Naive thymus-derived CD4-positive, alpha-beta T cell (primary cell): Measurements from ENCODE around the gene NOTCH2NLA. TPM values are rescaled to one million over a fixed set of nuclear protein-coding genes. Genes with fewer than 3 reads are reported as not detected.
"Not testable (repeated sequence)": the region's sequence is repeated elsewhere in the genome, so short reads cannot be mapped to it uniquely, and the experiment has no call there.

Experiments
- ATAC-seq: fragments of 150-1000 bp; cut with Tn5 transposase; 2 replicates; pipeline ENCODE4 v1.10.0; 2021; ENCODE audit warnings: mild to moderate bottlenecking, moderate library complexity
- CTCF ChIA-PET: fragments of 350-600 bp; sonication (Branson Sonifier 250); formaldehyde crosslinking; loops from one replicate; lab custom pipeline; 2021; ENCODE audit warnings: antibody characterized with exemption; lab: Charles Lee
- POLR2A ChIA-PET: fragments of 350-600 bp; sonication (Branson Sonifier 250); formaldehyde crosslinking; loops from one replicate; lab custom pipeline; 2021; ENCODE audit warnings: antibody characterized with exemption, inconsistent platforms; lab: Charles Lee
- DNase-seq, 9 donors: peaks; one replicate each; pipeline versions ENCODE4 v3.0.0 to v3.0.0-alpha.2; 2020 to 2022; ENCODE audit warnings: mixed read lengths in 1 of 9
- H3K27ac ChIP-seq: one replicate; pipeline ENCODE4 v1.7.0; 2013; ENCODE audit warnings: mild to moderate bottlenecking, low read depth, low read length, moderate library complexity
- H3K27me3 ChIP-seq, 2 donors: one replicate each; pipeline ENCODE4 v1.7.0; 2013; ENCODE audit warnings: low read length in 2 of 2, mild to moderate bottlenecking in 2 of 2, moderate library complexity in 2 of 2; ENCODE audit not compliant: control insufficient read depth in 2 of 2, insufficient read depth in 2 of 2
- H3K36me3 ChIP-seq, 3 experiments: 1 replicate in 2 of 3; 2 replicates in 1 of 3; pipeline ENCODE4 v1.7.0; 2013; ENCODE audit warnings: low read length in 3 of 3, mild to moderate bottlenecking in 3 of 3, moderate library complexity in 1 of 3; ENCODE audit not compliant: insufficient read depth in 3 of 3, control insufficient read depth in 2 of 3
- H3K4me1 ChIP-seq, 2 donors: one replicate each; pipeline ENCODE4 v1.7.0; 2013; ENCODE audit warnings: low read length in 2 of 2, mild to moderate bottlenecking in 2 of 2, moderate library complexity in 1 of 2; ENCODE audit not compliant: control insufficient read depth in 2 of 2, insufficient read depth in 2 of 2
- H3K4me3 ChIP-seq: 2 replicates; pipeline ENCODE4 v1.7.0; 2013; ENCODE audit warnings: mild to moderate bottlenecking, low read length
- H3K9me3 ChIP-seq, 3 experiments: 1 replicate in 2 of 3; 2 replicates in 1 of 3; pipeline ENCODE4 v1.7.0; 2013; ENCODE audit warnings: low read length in 3 of 3; ENCODE audit not compliant: control insufficient read depth in 2 of 3
- H3K27ac Mint-ChIP-seq, 9 donors: one replicate each; pipeline ENCODE4 v1.8.0; 2020 to 2022; ENCODE audit warnings: mixed read lengths in 9 of 9, mild to moderate bottlenecking in 8 of 9, moderate library complexity in 5 of 9, inconsistent platforms in 2 of 9
- H3K27me3 Mint-ChIP-seq, 5 donors: one replicate each; pipeline ENCODE4 v1.8.0; 2021 to 2022; ENCODE audit warnings: mixed read lengths in 5 of 5, mild to moderate bottlenecking in 1 of 5
- H3K36me3 Mint-ChIP-seq, 5 donors: one replicate each; pipeline ENCODE4 v1.8.0; 2020 to 2022; ENCODE audit warnings: mixed read lengths in 5 of 5, mild to moderate bottlenecking in 3 of 5, inconsistent platforms in 1 of 5
- H3K4me1 Mint-ChIP-seq, 7 donors: one replicate each; pipeline ENCODE4 v1.8.0; 2020 to 2022; ENCODE audit warnings: mixed read lengths in 7 of 7, mild to moderate bottlenecking in 3 of 7, inconsistent platforms in 1 of 7
- H3K4me3 Mint-ChIP-seq, 10 donors: one replicate each; pipeline ENCODE4 v1.8.0; 2020 to 2022; ENCODE audit warnings: mild to moderate bottlenecking in 10 of 10, mixed read lengths in 10 of 10, moderate library complexity in 6 of 10, inconsistent platforms in 2 of 10
- H3K9me3 Mint-ChIP-seq, 11 donors: one replicate each; pipeline ENCODE4 v1.8.0; 2020 to 2022; ENCODE audit warnings: mixed read lengths in 11 of 11, mild to moderate bottlenecking in 4 of 11, inconsistent platforms in 1 of 11, moderate library complexity in 1 of 11
- intact Hi-C, 2 donors: fragments of 100-400 bp; cut with micrococcal nuclease; formaldehyde crosslinking; loops; one replicate each; pipeline ENCODE4 v1.15.1; 2023
- polyA plus RNA-seq, 2 donors: library from polyadenylated mRNA; unstranded; fragments of 300-500 nt; fragmentation: Illumina TruSeq; gene quantifications; one replicate each; pipeline ENCODE4 v1.2.3, GENCODE V29; 2021
- total RNA-seq, 6 experiments: library from RNA in 5 of 6; stranded (reverse) in 5 of 6; gene quantifications; 1 replicate in 5 of 6; 2 replicates in 1 of 6; pipeline ENCODE4 v1.2.3 and lab custom pipeline; 2021 to 2026

Gene NOTCH2NLA
- total and polyA plus RNA-seq, 7 experiments from 2014 or later = 15.7 to 97.5 (median 51.4) TPM

GRCh38 chr1:146270129-146270528, 41.3 kb upstream of the NOTCH2NLA start:
- H3K36me3 ChIP-seq, H3K4me1 Mint-ChIP-seq, H3K4me3 ChIP-seq, H3K9me3 ChIP-seq, DNase-seq, H3K9me3 Mint-ChIP-seq, H3K27ac ChIP-seq, H3K27me3 ChIP-seq, H3K36me3 Mint-ChIP-seq, POLR2A ChIA-PET, H3K4me1 ChIP-seq, ATAC-seq, H3K4me3 Mint-ChIP-seq, CTCF ChIA-PET, intact Hi-C loops, H3K27me3 Mint-ChIP-seq, H3K27ac Mint-ChIP-seq: not testable (repeated sequence)

- POLR2A ChIA-PET, ATAC-seq: not testable (repeated sequence)
Measured at GRCh38 chr1:146266179-146266748, 37.4 kb upstream of the NOTCH2NLA start.

DNA sequence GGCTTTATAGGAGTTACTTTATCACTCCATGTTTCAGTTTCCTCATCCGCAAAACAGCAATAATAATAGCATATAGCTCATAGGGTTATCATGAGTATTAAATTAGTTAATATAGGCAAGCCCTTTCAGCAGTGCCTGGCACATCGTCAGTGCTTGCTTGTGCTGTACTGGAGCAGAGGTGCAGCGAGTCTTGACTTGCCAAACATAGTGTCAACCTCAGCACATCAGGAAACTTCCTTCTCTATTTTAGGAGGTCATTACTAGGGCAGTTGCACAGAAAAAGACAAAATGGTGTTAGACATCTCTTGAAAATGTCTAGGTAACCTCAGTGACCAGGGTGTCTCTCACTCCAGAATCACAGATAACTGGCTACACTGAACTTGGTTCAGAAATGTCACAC, 35.9 kb upstream of the NOTCH2NLA start:
- H3K4me1 Mint-ChIP-seq, H3K27ac Mint-ChIP-seq, H3K27me3 Mint-ChIP-seq, H3K36me3 ChIP-seq, POLR2A ChIA-PET, CTCF ChIA-PET, H3K4me3 ChIP-seq, H3K4me1 ChIP-seq, H3K4me3 Mint-ChIP-seq, H3K36me3 Mint-ChIP-seq, H3K9me3 ChIP-seq, H3K27me3 ChIP-seq, DNase-seq, H3K9me3 Mint-ChIP-seq, H3K27ac ChIP-seq, intact Hi-C loops: not testable (repeated sequence)
- ATAC-seq = peak; percentile 44

More at GRCh38 chr1:146266179-146266748, 37.4 kb upstream of the NOTCH2NLA start:
- H3K36me3 Mint-ChIP-seq, H3K27ac ChIP-seq, H3K4me1 Mint-ChIP-seq, H3K36me3 ChIP-seq, DNase-seq, H3K9me3 Mint-ChIP-seq, intact Hi-C loops, H3K27ac Mint-ChIP-seq, H3K4me3 Mint-ChIP-seq, H3K27me3 ChIP-seq, H3K27me3 Mint-ChIP-seq, CTCF ChIA-PET, H3K4me1 ChIP-seq, H3K9me3 ChIP-seq, H3K4me3 ChIP-seq: not testable (repeated sequence)

- intact Hi-C loops = not testable (repeated sequence)
Measured at GRCh38 chr1:146260006-146260730, 31.3 kb upstream of the NOTCH2NLA start.

GRCh38 chr1:146257992-146258552, 29.3 kb upstream of the NOTCH2NLA start:
- H3K36me3 Mint-ChIP-seq, intact Hi-C loops, H3K36me3 ChIP-seq, H3K4me1 ChIP-seq, H3K27me3 ChIP-seq, H3K27me3 Mint-ChIP-seq, CTCF ChIA-PET, H3K4me3 Mint-ChIP-seq, H3K27ac ChIP-seq, H3K9me3 ChIP-seq, POLR2A ChIA-PET, H3K4me1 Mint-ChIP-seq, H3K27ac Mint-ChIP-seq, H3K4me3 ChIP-seq, H3K9me3 Mint-ChIP-seq, ATAC-seq, DNase-seq: not testable (repeated sequence)

More at GRCh38 chr1:146260006-146260730, 31.3 kb upstream of the NOTCH2NLA start:
- peak; percentile 60 for ATAC-seq
- H3K36me3 Mint-ChIP-seq, H3K4me3 Mint-ChIP-seq, H3K4me1 Mint-ChIP-seq, H3K9me3 ChIP-seq, H3K4me3 ChIP-seq, POLR2A ChIA-PET, DNase-seq, H3K27ac ChIP-seq, H3K27me3 Mint-ChIP-seq, H3K27me3 ChIP-seq, H3K36me3 ChIP-seq, H3K9me3 Mint-ChIP-seq, CTCF ChIA-PET, H3K4me1 ChIP-seq, H3K27ac Mint-ChIP-seq: not testable (repeated sequence)

DNA sequence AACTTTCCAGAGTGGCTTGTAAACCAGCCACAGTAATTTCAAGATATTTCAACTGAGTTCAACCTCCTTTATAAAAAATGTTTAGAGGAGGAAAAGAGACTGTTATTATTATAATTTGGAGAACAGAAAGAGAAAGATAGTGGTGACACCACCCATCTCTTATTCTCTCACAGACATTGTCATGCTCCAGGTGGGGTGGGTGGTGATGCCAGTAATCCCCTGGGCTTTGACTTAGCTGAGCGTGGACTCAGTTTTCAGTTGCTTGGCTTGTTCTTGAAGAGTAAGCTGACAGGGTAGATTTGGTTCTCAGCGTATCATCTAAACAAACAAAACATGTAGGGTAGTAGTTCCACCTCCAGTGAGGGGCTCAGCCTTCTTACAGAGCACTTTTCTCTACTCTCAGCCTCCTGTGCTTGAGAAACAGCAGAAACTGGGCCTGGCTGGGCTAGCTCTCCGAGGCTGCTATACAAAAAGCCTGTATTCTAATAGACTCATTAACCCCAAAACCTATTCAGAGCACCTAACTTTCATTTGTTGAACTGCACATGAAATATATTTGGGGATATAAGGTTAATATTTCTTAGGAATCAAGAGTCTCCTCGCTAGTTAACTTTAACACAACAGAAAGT, 25.9 kb upstream of the NOTCH2NLA start:
- H3K27ac Mint-ChIP-seq, H3K9me3 ChIP-seq, POLR2A ChIA-PET, H3K27ac ChIP-seq, H3K9me3 Mint-ChIP-seq, intact Hi-C loops, H3K4me3 ChIP-seq, H3K4me1 ChIP-seq, H3K36me3 ChIP-seq, H3K36me3 Mint-ChIP-seq, H3K27me3 Mint-ChIP-seq, CTCF ChIA-PET, H3K4me1 Mint-ChIP-seq, DNase-seq, H3K27me3 ChIP-seq, H3K4me3 Mint-ChIP-seq: not testable (repeated sequence)
- ATAC-seq = peak; percentile 22
